ENCODE results near the gene STAU1. TPM values are rescaled to one million over a fixed set of nuclear protein-coding genes. Genes with fewer than 3 reads are reported as not detected.
"Not testable (repeated sequence)": the region's sequence is repeated elsewhere in the genome, so short reads cannot be mapped to it uniquely, and the experiment has no call there.

The STAU1 gene
- total RNA-seq, 1 experiment from 2014 or later, result 80.1 TPM

DNA sequence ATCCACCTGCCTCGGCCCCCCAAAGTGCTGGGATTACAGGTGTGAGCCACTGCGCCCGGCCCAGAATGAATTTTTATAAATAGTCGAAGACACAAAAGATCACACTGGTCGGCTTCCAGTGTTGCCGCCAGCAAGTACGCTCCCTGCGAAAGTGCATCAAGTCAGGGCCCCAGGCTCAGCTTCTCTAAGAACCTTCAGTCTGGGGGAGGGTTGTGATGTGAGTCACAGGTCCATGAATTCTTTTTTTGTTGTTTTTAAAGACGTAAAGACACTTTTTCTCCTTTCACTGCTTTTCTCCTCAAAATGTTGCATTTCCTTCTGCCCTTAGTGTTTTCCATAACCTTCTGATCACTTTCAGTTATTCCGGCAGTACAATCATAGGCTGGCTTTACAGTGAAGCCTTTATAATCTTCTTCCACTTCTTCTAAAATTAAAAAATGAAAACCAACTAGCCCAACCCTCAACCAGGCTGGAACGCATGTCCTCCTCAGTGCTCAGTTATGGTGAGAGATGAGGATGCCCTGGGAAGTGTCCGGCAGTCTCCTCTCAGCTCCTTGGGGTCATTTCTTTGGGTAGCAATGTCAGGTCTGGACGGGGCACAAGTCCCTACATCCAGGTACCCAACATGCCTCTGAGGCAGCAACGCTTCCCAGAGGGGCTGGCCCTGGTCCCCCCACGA is 75.4 kb downstream of the STAU1 start:
- DNase-seq, result no peak
- Histone ChIP-seq H3K9me3 (no peaks in the 10 kb centered on the region), H3K4me3 (no peak overlapping the region), H3K36me3 (peaks cover 70% of the 10 kb centered on the region), H3K27me3 (no peaks in the 10 kb centered on the region)

DNA sequence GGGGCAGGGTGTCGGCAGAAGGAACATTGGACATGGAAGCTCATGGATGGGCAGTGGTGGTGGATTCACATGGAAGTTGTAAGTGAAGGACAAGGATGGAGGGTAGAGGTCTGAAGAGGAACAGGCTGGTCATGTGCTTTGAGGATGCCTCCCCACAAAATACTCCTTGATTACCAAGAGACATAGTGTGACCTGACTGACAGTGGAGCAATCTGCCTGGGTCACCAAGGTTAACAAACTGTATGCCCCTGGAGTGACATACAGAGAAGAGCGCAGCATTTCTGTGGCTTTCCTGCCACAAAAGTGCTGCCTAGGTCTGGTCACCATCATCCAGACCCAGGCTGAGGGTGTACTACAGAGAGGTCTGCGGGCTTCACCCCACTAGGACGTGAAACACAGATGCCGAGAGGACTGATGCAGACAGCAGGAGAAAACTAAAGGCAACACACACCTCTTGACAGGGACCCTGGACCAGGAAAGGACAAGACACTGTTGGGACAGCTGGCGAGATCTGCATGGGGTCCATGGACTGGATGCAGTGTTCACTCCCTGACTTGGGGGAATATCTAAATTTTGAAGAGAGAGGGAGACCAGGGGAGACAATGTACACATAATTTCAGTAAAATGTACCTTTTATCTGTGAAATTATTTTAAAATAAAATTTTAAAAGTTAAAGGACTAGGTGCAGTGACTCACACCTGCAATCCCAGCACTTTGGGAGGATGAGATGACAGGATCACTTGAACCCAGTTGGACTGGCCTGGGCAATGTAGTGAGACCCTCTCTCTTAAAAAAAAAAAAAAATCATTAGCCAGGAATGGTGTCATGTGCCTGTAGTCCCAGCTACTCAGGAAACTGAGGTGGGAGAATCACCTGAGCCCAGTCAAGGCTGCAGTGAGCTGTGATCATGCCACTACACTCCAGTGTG is 77.1 kb downstream of the STAU1 start:
- no peak overlapping the region for H3K4me3 ChIP-seq
- H3K9me3 ChIP-seq, result no peaks in the 10 kb centered on the region
- H3K27me3 ChIP-seq, result no peaks in the 10 kb centered on the region
- no peak for DNase-seq
- peaks cover 56% of the 10 kb centered on the region for H3K36me3 ChIP-seq

DNA sequence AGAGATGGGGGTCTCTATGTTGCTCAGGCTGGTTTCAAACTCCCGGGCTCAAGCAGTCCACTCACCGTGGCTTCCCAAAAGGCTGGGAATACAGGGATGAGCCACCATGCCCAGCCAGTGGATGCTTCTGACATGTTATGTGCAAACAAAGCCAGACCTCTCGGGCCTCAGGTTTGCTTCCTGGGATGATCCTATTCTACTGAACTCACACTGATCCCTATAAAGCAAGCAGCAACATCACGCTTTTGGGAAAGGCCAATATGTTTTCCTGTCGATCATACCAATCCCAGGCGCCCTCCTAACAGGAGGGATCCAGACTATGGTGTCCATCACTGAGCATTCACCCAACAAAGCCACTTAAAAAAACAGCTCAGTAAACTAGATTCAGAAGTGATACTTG is 81.8 kb downstream of the STAU1 start:
- no peaks in the 10 kb centered on the region for H3K9me3 ChIP-seq
- no peak overlapping the region for H3K4me3 ChIP-seq
- no peak for DNase-seq
- peaks cover 59% of the 10 kb centered on the region for H3K36me3 ChIP-seq
- no peaks in the 10 kb centered on the region for H3K27me3 ChIP-seq

DNA sequence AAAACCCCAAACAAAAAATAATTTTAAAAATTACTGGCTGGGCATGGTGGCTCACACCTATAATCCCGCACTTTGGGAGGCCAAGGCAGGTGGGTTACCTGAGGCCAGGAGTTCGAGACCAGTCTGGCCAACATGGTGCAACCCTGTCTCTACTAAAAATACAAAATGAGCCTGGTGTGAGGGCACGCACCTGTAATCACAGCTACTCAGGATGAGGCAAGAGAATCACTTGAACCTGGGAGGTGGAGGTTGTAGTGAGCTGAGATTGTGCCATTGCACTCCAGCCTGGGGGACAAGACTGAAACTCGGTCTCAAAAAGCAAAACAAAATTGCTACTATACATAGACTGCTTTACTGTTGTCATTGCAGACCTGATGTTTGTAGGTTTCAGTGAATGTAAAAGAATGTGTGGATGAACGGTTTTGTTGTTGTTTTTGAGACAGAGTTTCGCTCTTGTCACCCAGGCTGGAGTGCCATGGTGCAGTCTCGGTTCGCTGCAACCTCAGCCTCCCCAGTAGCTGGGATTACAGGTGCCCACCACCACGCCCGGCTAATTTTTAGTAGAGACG is 83.1 kb downstream of the STAU1 start:
- peaks cover 62% of the 10 kb centered on the region for H3K36me3 ChIP-seq
- H3K4me3 ChIP-seq, DNase-seq, H3K9me3 ChIP-seq, H3K27me3 ChIP-seq: not testable (repeated sequence)

DNA sequence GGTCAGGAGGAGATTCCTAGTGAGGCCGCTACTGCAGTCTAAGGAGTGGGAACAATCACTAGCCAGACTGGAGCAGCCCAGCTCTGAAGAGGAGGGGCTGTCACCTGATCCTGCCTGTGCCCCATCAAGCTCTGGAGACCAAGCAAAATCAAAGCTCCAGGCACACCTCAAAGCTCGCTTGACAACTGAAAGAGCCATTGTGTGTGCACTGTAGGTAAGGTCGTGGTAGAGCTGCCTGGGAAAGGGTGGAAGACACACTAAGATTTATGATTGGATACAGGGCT is 83.8 kb downstream of the STAU1 start:
- no peak for DNase-seq
- no peaks in the 10 kb centered on the region for H3K9me3 ChIP-seq
- H3K4me3 ChIP-seq, result no peak overlapping the region
- H3K27me3 ChIP-seq, result no peaks in the 10 kb centered on the region
- peaks cover 66% of the 10 kb centered on the region for H3K36me3 ChIP-seq

DNA sequence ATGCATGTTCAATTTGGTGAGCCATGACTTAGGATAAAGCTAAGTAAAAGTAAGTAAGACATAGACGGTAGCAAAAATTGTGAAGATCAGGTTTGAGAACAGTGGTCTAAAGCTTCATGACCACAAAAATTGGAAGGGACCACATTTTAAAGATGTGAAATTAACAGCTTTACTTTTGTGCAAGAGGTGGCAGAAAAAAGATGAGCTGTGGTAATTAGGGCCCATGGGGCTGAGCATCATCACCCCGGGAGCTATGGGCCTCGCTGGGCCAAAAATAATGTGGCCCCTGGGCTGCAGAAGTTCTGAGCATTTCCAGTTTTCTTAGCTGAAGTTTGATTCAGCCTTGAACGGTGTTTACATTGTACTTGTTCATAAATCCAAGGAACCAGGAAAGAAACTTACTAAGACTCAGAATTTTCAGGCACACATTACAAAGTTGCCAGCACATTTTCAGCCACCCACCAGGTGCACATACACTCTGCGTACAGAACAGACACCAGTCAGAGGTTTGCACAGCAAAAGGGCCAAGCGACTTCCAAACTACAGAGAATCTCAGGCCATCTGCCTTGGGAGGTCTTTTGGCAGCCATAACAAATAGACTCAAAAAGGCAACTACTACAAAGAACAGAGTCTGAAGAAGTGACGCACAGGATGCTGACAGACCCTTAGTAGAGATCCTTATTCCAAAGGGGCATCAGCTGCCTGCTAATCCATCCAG is 84.3 kb downstream of the STAU1 start:
- H3K9me3 ChIP-seq, result no peaks in the 10 kb centered on the region
- no peaks in the 10 kb centered on the region for H3K27me3 ChIP-seq
- no peak overlapping the region for H3K4me3 ChIP-seq
- DNase-seq, result no peak
- H3K36me3 ChIP-seq, result peaks cover 71% of the 10 kb centered on the region

DNA sequence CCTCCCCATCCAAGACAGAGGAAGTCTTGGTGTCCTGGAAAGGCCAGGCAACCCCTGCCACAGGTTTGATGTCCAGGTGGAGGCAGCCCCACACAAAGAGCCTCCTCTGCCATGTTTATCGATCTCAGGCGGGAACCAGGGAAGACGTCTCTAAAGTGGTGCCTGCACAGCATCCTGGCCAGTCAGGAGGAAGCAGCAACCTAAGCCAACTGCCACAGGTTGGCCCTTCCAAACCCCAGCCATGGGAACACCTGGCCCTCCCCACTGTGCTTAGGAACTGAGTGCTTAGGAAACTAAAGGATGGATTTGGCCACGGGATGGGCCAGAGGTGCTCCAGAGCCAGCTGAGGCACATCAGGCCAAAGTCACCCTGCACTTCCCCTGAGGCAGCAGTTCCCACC is 85.1 kb downstream of the STAU1 start:
- H3K9me3 ChIP-seq, result no peaks in the 10 kb centered on the region
- H3K36me3 ChIP-seq, result peaks cover 79% of the 10 kb centered on the region
- DNase-seq, result no peak
- H3K4me3 ChIP-seq, result no peak overlapping the region
- H3K27me3 ChIP-seq, result no peaks in the 10 kb centered on the region

DNA sequence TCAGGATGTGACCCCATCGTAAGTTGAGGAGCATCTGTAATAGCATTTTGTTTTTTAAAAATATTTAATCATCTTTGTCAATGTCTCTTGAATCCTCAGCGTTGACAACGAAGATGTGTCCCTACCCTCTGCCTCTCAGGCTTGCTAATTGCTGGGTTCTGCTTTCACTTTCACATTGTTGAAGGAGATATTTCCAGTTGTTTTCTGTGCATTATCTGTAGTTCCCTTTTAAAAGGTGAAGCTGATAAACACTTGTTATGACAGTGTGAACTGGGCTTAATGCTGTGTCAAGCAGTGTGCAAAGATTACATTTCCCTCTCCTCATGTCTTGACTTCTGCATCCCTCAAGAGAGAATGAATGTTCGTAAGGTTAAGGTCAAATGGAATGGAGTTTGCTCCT is 87.2 kb downstream of the STAU1 start:
- Histone ChIP-seq H3K27me3 (no peaks in the 10 kb centered on the region), H3K4me3 (no peak overlapping the region), H3K36me3 (peaks cover 94% of the 10 kb centered on the region), H3K9me3 (no peaks in the 10 kb centered on the region)
- no peak for DNase-seq

DNA sequence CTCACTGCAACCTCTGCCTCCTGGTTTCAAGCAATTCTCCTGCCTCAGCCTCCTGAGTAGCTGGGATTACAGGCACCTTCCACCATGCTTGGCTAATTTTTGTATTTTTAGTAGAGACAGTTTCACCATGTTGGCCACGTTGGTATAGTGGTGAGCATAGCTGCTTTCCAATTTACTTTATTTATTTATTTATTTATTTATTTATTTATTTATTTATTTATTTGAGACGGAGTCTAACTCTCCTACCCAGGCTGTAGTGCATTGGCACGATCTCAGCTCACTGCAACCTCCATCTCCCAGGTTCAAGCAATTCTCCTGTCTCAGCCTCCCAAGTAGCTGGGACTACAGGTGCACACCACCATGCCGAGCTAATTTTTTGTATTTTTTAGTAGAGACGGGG is 87.8 kb downstream of the STAU1 start:
- not testable (repeated sequence) for DNase-seq, H3K9me3 ChIP-seq, H3K27me3 ChIP-seq, H3K4me3 ChIP-seq
- H3K36me3 ChIP-seq, result peaks cover 95% of the 10 kb centered on the region

DNA sequence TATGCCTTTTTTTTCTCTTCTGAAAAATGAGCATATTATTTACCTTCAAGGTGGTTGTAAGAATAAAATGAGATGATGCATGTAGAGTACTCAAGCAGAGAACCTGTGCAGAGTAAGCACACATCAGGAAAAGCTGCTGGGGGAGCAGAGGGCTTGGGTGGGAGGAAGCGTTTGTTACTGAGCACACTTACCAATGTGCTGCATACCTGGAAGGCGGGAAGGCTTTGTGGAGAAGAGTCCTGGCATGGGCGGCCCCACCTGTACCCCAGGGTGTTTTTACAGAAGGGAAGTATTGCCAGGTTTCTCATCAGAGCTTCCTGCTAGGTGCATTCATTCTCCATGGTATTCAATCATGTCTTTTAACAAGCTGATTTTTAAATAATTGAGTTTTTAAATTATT is 89.1 kb downstream of the STAU1 start:
- no peak for DNase-seq
- H3K4me3 ChIP-seq, result no peak overlapping the region
- H3K27me3 ChIP-seq, result no peaks in the 10 kb centered on the region
- H3K36me3 ChIP-seq, result peaks cover 94% of the 10 kb centered on the region
- no peaks in the 10 kb centered on the region for H3K9me3 ChIP-seq

DNA sequence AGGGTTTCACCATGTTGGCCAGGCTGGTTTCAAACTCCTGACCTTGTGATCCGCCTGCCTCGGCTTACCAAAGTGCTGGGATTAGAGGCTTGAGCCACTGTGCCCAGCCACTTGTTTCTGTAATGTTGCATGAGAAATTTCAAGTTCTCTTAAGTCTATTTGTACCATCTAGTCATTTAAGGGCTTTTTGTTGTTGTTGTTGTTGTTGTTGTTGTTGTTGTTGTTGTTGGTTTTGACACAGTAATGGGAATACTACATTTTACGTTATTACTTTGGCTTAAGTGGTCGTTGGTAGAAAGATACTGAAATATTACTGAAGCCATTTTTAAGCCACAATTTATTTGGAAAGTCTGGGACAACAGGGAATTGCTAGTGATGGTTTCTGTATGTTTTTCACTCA is 90.0 kb downstream of the STAU1 start:
- Histone ChIP-seq H3K36me3 (peaks cover 93% of the 10 kb centered on the region), H3K4me3 (no peak overlapping the region), H3K27me3 (no peaks in the 10 kb centered on the region), H3K9me3 (no peaks in the 10 kb centered on the region)
- DNase-seq, result no peak

DNA sequence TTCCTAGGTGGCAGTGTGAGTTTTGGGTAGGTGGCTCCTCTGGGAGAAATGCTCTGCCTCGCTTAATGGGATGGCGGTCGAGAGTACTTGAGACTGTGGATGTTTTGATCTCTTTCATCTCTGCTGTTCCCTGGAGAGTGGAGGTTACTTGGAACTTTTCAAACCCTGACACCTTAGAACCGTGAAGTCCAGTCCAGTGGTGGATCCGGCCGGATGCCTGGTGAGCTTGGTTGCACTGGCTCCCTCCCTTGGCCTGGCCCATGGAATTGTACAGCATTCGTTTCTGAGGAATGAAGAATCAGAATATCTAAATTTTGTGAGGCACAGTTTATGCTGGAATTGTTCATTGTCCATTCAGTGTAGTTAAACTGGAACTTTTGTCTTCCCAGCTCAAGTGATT is 91.0 kb downstream of the STAU1 start:
- Histone ChIP-seq H3K9me3 (no peaks in the 10 kb centered on the region), H3K36me3 (peaks cover 91% of the 10 kb centered on the region), H3K27me3 (no peaks in the 10 kb centered on the region), H3K4me3 (no peak overlapping the region)
- no peak for DNase-seq

DNA sequence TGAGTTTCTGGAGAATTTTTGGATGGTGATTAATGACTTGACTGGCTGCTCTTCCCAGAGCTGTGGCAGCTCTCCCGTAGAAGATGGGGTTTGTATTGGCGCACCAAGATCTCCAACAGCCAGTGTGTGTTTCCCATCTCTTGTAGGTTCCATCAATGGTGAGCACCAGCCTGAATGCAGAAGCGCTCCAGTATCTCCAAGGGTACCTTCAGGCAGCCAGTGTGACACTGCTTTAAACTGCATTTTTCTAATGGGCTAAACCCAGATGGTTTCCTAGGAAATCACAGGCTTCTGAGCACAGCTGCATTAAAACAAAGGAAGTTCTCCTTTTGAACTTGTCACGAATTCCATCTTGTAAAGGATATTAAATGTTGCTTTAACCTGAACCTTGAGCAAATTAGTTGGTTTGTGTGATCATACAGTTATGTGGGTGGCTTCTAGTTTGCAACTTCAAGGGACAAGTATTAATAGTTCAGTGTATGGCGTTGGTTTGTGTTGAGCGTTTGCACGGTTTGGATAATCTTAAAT is 91.9 kb downstream of the STAU1 start:
- Histone ChIP-seq H3K4me3 (no peak overlapping the region), H3K36me3 (peaks cover 90% of the 10 kb centered on the region), H3K9me3 (no peaks in the 10 kb centered on the region), H3K27me3 (no peaks in the 10 kb centered on the region)
- no peak for DNase-seq

DNA sequence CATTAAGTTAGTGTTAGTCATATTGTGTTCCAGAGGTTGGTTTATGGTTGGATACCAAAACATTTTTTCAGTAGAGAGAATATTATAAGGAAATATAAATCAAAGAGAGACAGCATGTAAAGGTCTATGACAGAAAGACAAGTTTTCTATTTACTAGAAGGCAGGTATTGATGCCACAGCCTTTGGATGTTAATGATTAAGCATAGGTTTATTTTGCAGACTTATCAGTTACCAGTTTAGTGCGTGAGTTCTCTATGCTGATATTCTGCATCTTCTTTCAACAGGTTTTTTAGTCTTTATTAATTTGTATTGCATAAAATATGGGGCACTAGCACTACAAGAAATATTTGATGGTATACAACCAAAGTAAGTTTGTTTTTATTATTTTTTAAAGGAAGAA is 96.4 kb downstream of the STAU1 start:
- Histone ChIP-seq H3K27me3 (no peaks in the 10 kb centered on the region), H3K4me3 (no peak overlapping the region), H3K9me3 (no peaks in the 10 kb centered on the region), H3K36me3 (peaks cover 90% of the 10 kb centered on the region)
- no peak for DNase-seq

DNA sequence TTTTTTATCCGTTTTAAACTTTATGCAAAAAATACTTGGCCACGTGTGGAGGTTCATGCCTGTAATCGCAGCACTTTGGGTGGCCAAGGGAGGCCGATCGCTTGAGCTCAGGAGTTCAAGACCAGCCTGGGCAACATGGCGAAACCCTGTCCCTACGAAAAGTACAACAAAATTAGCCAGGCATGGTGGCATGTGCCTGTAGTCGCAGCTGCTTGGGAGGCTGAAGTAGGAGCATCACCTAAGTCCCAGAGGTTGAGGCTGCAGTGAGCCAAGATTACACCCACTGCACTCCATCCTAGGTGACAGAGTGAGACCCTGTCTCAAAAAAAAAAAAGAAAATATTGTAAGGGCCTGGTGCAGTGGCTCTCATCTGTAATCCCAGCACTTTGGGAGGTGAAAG is 97.0 kb downstream of the STAU1 start:
- Histone ChIP-seq H3K27me3 (no peaks in the 10 kb centered on the region), H3K4me3 (no peak overlapping the region), H3K9me3 (no peaks in the 10 kb centered on the region), H3K36me3 (peaks cover 88% of the 10 kb centered on the region)
- DNase-seq, result no peak

DNA sequence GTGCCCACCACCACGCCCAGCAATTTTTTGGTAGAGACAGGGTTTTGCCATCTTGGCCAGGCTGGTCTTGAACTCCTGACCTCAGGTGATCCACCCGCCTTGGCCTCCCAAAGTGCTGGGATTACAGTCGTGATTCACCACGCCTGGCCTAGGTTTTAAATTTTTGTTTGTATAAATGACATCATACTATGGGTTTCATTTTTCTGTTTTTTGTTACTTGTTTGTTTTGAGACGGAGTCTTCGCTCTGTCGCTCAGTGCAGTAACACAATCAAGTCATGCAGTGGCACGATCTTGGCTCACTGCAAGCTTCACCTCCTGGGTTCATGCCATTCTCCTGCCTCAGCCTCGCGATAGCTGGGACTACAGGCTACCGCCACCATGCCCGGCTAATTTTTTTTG is 105.8 kb downstream of the STAU1 start:
- H3K4me3 ChIP-seq, H3K27me3 ChIP-seq, DNase-seq, H3K9me3 ChIP-seq: not testable (repeated sequence)
- peaks cover 94% of the 10 kb centered on the region for H3K36me3 ChIP-seq

DNA sequence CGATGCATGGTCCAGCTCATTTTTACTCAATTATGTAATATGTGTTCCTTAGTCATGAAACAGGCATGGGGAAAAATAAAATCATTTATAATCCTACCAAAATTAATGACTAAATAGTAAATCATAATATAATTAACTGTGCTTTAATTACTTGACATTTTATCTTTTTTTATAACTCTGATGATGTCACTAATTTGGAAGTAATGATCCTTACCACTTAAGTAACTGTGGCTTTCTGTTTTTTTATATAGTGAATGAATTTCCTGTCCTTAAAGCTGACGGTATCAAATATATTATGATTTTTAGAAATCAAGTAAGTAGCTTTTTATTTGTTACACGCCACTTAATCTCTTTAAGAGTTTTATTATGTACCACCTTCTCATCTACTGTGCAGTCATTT is 109.8 kb downstream of the STAU1 start:
- no peak overlapping the region for H3K4me3 ChIP-seq
- H3K27me3 ChIP-seq, result no peaks in the 10 kb centered on the region
- peaks cover 94% of the 10 kb centered on the region for H3K36me3 ChIP-seq
- no peak for DNase-seq
- no peaks in the 10 kb centered on the region for H3K9me3 ChIP-seq

Data from MG63 (cell line).